ENCODE results near the gene SLC15A4.

The SLC15A4 gene

DNA sequence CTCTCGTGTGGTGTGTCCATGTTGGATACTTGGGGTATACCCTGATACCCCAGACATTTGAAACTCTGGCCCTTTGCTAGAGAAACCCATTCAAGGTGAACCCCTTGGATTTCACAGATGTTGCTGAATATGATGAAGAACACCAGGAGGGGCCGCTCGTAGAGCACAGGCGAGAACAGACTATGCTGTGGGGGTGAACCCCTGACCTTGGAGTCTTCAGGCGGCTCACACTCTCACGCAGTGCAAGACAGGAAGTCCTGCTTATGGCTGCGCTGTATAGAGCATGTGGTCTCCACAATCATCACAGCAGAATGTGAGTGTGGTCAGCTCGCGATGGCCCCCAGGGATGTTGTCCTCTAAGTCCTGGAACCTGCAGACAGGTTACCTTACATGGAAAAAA is 60.4 kb downstream of the SLC15A4 start:
- TF ChIP-seq, protein P1, sequence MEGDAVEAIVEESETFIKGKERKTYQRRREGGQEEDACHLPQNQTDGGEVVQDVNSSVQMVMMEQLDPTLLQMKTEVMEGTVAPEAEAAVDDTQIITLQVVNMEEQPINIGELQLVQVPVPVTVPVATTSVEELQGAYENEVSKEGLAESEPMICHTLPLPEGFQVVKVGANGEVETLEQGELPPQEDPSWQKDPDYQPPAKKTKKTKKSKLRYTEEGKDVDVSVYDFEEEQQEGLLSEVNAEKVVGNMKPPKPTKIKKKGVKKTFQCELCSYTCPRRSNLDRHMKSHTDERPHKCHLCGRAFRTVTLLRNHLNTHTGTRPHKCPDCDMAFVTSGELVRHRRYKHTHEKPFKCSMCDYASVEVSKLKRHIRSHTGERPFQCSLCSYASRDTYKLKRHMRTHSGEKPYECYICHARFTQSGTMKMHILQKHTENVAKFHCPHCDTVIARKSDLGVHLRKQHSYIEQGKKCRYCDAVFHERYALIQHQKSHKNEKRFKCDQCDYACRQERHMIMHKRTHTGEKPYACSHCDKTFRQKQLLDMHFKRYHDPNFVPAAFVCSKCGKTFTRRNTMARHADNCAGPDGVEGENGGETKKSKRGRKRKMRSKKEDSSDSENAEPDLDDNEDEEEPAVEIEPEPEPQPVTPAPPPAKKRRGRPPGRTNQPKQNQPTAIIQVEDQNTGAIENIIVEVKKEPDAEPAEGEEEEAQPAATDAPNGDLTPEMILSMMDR (IDR thresholded peaks at IDR 0.05; ENCODE audit: low read depth, low read length): no peak
- H3K4me3 ChIP-seq (ENCODE audit: low read depth, low read length): no peak overlapping the region

DNA sequence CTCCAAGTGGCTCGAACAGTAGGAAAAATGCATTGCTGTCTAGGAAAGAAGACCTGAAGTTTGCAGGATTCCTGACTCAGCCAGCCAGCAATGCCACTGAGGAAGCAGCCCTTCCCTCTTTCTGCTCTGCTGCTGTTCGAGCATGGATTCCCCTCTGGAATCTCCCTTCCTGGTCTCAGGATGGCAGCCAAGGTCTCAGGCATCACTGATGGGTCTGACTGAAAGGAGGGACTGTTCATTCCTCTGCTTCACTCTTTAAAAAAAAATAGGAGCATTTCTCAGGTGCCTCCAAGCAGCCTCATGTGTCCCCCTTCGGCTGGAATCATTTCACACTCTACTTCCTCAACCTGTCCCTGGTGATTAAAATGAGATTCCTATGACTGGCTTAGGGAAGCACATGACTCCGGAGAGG is 62.4 kb downstream of the SLC15A4 start:
- TF ChIP-seq, protein P1 (IDR thresholded peaks at IDR 0.05; ENCODE audit: low read depth, low read length): no peak
- H3K4me3 ChIP-seq (ENCODE audit: low read depth, low read length): no peak overlapping the region

DNA sequence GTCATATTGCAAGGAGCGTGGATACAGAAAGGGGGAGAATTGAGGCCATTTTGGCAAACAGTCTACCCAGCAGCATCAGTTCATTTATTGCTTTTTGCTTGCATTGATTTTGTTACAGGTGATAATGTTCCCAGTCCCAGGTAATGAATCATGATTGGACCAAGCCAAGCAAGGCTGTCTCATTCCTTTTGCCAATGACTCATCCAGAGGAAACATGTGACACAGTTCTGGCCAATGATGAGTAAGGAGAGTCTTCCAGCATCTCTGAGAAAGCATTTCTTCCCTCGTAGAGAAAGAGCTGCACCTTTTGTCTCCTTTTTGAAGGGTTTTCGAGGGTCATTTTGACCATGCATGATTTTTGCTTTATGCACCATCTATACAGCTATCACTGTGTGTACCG is 68.2 kb downstream of the SLC15A4 start:
- TF ChIP-seq, protein P1 (IDR thresholded peaks at IDR 0.05; ENCODE audit: low read depth, low read length): no peak
- no peak overlapping the region for H3K4me3 ChIP-seq (ENCODE audit: low read depth, low read length)

DNA sequence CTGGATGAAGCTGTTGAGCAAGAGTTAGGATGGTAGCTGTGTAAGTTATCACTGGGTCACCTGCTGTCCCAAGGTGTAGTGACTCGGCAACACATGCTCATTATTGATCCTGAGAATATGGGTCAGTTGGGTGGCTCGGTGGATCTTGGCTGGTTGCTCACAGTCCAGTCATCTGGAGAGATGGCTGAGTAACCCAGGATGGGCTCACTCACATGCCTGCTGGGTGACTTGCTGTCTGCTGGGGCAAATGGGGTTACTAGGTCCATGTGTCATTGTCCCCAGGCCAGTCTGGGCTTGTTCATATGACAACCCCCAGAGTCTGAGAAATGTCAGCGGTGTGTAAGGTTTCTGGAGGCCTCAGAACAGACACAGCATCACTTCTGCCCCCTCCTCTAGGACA is 69.5 kb downstream of the SLC15A4 start:
- H3K4me3 ChIP-seq (ENCODE audit: low read depth, low read length): no peak overlapping the region
- TF ChIP-seq, protein P1 (IDR thresholded peaks at IDR 0.05; ENCODE audit: low read depth, low read length): no peak

DNA sequence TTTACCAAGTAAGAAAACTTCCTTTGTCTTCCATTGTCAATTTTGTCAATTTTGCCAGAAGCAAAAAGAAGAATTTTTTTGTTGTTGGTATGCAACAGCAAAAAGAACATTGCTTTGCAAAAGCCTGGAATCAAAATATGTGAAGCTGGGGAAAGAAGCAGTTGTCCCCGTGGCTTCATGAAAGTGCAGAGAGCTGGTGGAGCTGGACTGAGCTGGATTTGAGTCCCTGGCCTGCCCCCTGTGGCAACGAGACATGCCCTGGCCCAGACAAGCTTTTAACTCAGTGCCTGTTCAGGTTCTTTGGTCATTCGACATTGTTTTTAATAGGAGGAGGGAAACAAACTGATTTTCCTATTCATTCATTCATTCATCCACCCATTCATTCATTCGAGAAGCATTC is 70.3 kb downstream of the SLC15A4 start:
- H3K4me3 ChIP-seq (ENCODE audit: low read depth, low read length): no peak overlapping the region
- TF ChIP-seq, protein P1 (IDR thresholded peaks at IDR 0.05; ENCODE audit: low read depth, low read length): no peak

DNA sequence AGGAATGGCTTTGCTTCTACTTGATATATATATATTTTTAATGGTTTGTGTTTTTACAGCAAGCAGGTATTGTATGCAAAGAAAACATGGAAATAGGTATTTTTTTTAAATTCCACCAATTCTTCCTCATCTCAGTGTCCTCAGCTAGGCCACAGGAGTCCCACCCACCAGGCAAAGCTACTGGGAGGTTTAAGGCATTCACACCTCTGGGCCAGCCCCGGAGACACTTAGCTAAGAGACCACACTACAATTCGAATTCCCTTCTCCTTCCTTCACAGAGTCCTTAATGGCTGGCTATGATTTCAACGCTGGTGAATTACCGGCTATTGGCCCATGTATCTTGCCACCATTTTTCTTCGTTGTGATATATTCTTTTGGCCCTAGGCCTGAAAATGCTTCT is 71.4 kb downstream of the SLC15A4 start:
- TF ChIP-seq, protein P1 (IDR thresholded peaks at IDR 0.05; ENCODE audit: low read depth, low read length): no peak
- H3K4me3 ChIP-seq (ENCODE audit: low read depth, low read length): no peak overlapping the region

DNA sequence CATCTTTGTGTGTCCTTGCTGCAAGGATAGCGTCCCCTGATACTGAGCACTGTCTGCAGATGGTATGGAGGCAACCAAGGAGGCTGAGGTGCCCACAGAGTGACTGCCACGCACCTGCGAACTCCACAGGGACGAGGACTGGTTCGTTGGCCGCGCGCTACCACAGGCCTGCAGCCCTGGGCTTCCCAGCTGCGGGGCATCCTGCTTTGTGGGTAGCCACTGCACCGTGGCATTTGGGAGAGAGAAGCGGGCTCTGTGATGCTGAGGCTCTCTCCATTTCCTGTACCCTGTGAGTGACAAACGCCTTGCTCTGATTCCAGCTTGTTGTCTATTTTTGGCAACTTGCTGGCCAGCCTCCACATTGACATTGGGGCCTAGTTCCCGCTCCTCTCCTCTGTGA is 76.3 kb downstream of the SLC15A4 start:
- TF ChIP-seq, protein P1 (IDR thresholded peaks at IDR 0.05; ENCODE audit: low read depth, low read length): no peak
- H3K4me3 ChIP-seq (ENCODE audit: low read depth, low read length): no peak overlapping the region

All from WI38 (cell line).